HG03135 (cell line): ENCODE results near the gene ELANE.
"Not testable (repeated sequence)": the region's sequence is repeated elsewhere in the genome, so short reads cannot be mapped to it uniquely, and the experiment has no call there.

Experiments
- ATAC-seq: cut with Tn5 transposase; IDR thresholded peaks from one replicate; pipeline ENCODE4 v1.9.1; 2021; ENCODE audit warnings: mild to moderate bottlenecking, moderate library complexity; ENCODE audit not compliant: unreplicated experiment

ELANE gene

GRCh38 chr19:876780-877314 is 24.7 kb downstream of the ELANE start:
- ATAC-seq = no peak

GRCh38 chr19:877992-878660 is 26.0 kb downstream of the ELANE start:
- ATAC-seq = not testable (repeated sequence)

GRCh38 chr19:878751-879561 is 26.9 kb downstream of the ELANE start:
- not testable (repeated sequence) for ATAC-seq

- ATAC-seq = no peak
Measured at GRCh38 chr19:879711-880438, 27.8 kb downstream of the ELANE start.

- no peak for ATAC-seq
Measured at GRCh38 chr19:881385-882071, 29.4 kb downstream of the ELANE start.

GRCh38 chr19:882871-883497 is 30.9 kb downstream of the ELANE start:
- no peak for ATAC-seq

- no peak for ATAC-seq
Measured at GRCh38 chr19:883661-884211, 31.6 kb downstream of the ELANE start.

GRCh38 chr19:884420-885211 is 32.5 kb downstream of the ELANE start:
- ATAC-seq = no peak

- ATAC-seq = no peak
Measured at GRCh38 chr19:885536-886224, 33.6 kb downstream of the ELANE start.

GRCh38 chr19:887072-887471 is 35.0 kb downstream of the ELANE start:
- ATAC-seq = no peak

GRCh38 chr19:887599-887998 is 35.5 kb downstream of the ELANE start:
- ATAC-seq = no peak

- ATAC-seq = no peak
Measured at GRCh38 chr19:888581-889385, 36.7 kb downstream of the ELANE start.

- ATAC-seq = no peak
Measured at GRCh38 chr19:889662-890295, 37.7 kb downstream of the ELANE start.

GRCh38 chr19:890831-891230 is 38.7 kb downstream of the ELANE start:
- ATAC-seq = no peak

- ATAC-seq = not testable (repeated sequence)
Measured at GRCh38 chr19:891421-892200, 39.5 kb downstream of the ELANE start.

- ATAC-seq = no peak
Measured at GRCh38 chr19:892243-892893, 40.3 kb downstream of the ELANE start.
